Spinal cord (tissue), 10 donors: Measurements from ENCODE around the gene KRT6B. TPM values are rescaled to one million over a fixed set of nuclear protein-coding genes. Genes with fewer than 3 reads are reported as not detected.

Experiments used
- DNase-seq, 6 donors: peaks; one replicate each; pipeline versions ENCODE4 v3.0.0 to v3.0.0-alpha.2; 2013 to 2015; ENCODE audit warnings: low spot score in 6 of 6, low read depth in 4 of 6
- H3K27ac ChIP-seq: one replicate; pipeline ENCODE4 v1.5.1; 2013; ENCODE audit warnings: low read depth, low read length, control low read depth
- H3K27me3 ChIP-seq: one replicate; pipeline ENCODE4 v1.6.1; 2013; ENCODE audit warnings: low read length; ENCODE audit not compliant: control insufficient read depth, insufficient read depth
- H3K36me3 ChIP-seq: one replicate; pipeline ENCODE4 v1.6.1; 2013; ENCODE audit warnings: low read length; ENCODE audit not compliant: control insufficient read depth, insufficient read depth
- H3K4me1 ChIP-seq: one replicate; pipeline ENCODE4 v1.6.1; 2013; ENCODE audit warnings: low read length; ENCODE audit not compliant: control insufficient read depth, insufficient read depth
- H3K4me3 ChIP-seq: one replicate; pipeline ENCODE4 v1.5.1; 2013; ENCODE audit warnings: low read depth, low read length, control low read depth
- H3K9me3 ChIP-seq: one replicate; pipeline ENCODE4 v1.6.1; 2013; ENCODE audit warnings: low read length; ENCODE audit not compliant: control insufficient read depth, insufficient read depth
- WGBS: methylation state at CpG from one replicate; pipeline ENCODE4 v1.1.5; 2013; ENCODE audit warnings: missing lambda C conversion rate; ENCODE audit not compliant: insufficient coverage; 5-methylcytosine and 5-hydroxymethylcytosine counted together
- polyA plus RNA-seq, 2 donors: library from polyadenylated mRNA; unstranded; fragments of 120-200 nt; gene quantifications; one replicate each; pipeline ENCODE4 v1.2.1, GENCODE V29; 2013; ENCODE audit not compliant: insufficient read length in 2 of 2
- total RNA-seq, 2 donors: library from RNA; depleted of rRNA in 1 of 2; stranded (reverse); fragments of 120-200 nt in 1 of 2; fragments of >200 nt in 1 of 2; gene quantifications; one replicate each; pipeline versions ENCODE4 v1.2.3 to v1.2.4, GENCODE V29; 2013 to 2014
- donor health status: healthy.

KRT6B gene
- total and polyA plus RNA-seq, 4 donors, result not detected

DNA sequence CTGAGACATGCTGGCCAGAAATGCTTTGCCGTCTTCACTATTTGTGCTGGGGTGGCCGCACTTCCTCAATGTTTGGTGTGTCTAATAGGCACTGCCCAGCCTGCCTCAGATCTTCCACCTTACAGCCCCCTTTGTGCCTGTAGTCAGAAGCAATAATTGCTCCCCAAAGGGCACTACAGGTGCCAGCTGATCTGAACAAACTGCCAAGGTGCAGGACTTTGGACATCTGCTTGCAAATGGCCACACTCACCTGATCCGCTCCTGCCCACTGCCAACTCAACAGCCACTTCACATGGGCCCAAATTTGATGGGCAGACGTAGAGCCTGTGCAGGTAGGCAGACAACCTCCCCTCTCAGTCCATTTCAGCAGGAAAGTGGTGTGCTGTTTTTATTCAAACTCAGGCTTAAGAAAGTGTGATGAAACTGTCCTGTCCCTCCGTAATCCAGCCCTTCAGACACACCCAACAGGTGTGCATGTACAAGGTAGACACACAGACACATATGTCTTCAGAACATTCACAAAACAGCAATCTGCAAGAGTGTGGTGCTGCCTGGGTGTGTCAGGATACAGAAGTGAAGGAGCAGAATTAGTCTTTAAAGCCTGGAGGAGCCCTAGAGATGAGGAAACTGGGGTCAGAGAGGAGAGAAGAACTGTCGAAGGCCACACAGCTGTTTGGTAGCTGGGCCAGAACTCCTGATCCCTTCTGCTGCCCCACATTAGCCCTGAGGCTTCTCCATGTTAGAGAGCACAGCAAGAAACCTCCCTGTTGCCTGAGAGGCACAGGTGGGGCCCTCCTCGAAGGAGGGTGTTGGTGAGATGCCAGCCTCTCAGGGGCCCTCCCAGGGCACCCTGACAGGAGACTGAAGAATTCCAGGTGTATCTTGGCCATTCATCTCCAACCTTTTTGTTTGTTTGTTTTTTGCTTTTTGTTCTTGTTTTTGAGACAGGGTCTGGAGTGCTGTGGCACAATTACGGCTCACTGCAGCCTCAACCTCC lies 13.3 kb downstream of the KRT6B start:
- DNase-seq, result no peak
- no peaks in the 10 kb centered on the region for H3K27me3 ChIP-seq
- H3K4me1 ChIP-seq, result peaks cover 14% of the 10 kb centered on the region
- no peaks in the 10 kb centered on the region for H3K36me3 ChIP-seq
- no peak overlapping the region for H3K27ac ChIP-seq
- no peak overlapping the region for H3K4me3 ChIP-seq
- no peaks in the 10 kb centered on the region for H3K9me3 ChIP-seq
- 97% methylated on average over 5 of the region's 8 CpGs for WGBS

DNA sequence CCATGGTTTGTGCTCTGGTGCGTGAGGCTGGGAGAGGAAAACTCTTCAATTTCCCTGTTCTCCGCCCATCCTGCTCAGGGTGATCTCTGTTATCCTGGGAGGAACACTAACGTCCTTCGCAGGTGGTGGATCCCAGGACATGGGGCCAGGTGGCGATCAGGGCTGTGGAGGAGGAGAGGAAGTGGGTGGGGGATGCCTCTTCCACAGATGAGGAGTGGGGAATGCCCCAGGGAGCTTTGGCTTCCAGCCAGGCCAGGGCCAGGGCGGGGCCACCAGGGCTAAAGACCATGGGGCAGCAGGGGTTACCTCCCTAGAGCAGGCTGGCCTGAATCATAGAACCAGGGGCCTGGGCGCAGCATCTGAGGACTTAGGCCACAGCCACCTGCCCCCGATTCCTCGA lies 14.4 kb downstream of the KRT6B start:
- no peaks in the 10 kb centered on the region for H3K36me3 ChIP-seq
- peaks cover 14% of the 10 kb centered on the region for H3K4me1 ChIP-seq
- no peaks in the 10 kb centered on the region for H3K27me3 ChIP-seq
- H3K4me3 ChIP-seq, result no peak overlapping the region
- no peaks in the 10 kb centered on the region for H3K9me3 ChIP-seq
- no peak for DNase-seq
- H3K27ac ChIP-seq, result no peak overlapping the region
- 93% methylated on average over 7 of the region's 9 CpGs for WGBS

GRCh38 chr12:52436828-52437474 lies 15.0 kb downstream of the KRT6B start:
- H3K4me1 ChIP-seq, result peaks cover 14% of the 10 kb centered on the region
- H3K27ac ChIP-seq, result no peak overlapping the region
- WGBS, result 69% methylated on average over 5 of the region's 9 CpGs
- DNase-seq, result no peak
- H3K27me3 ChIP-seq, result no peaks in the 10 kb centered on the region
- no peak overlapping the region for H3K4me3 ChIP-seq
- H3K9me3 ChIP-seq, result no peaks in the 10 kb centered on the region
- H3K36me3 ChIP-seq, result no peaks in the 10 kb centered on the region

GRCh38 chr12:52436000-52436827 lies 15.7 kb downstream of the KRT6B start:
- Histone ChIP-seq H3K36me3 (no peaks in the 10 kb centered on the region), H3K4me1 (peaks cover 14% of the 10 kb centered on the region), H3K4me3 (no peak overlapping the region), H3K27me3 (peaks cover under 1% of the 10 kb centered on the region), H3K27ac (no peak overlapping the region), H3K9me3 (no peaks in the 10 kb centered on the region)
- WGBS, result 41% methylated on average over 7 of the region's 9 CpGs
- DNase-seq, result peak in 2 of 6 donors; percentile 15 to 62

- Histone ChIP-seq H3K4me1 (peaks cover 14% of the 10 kb centered on the region), H3K36me3 (no peaks in the 10 kb centered on the region), H3K9me3 (no peaks in the 10 kb centered on the region), H3K4me3 (no peak overlapping the region), H3K27me3 (peaks cover 2% of the 10 kb centered on the region), H3K27ac (no peak overlapping the region)
- DNase-seq, result no peak
- WGBS, result 71% methylated on average over 6 of the region's 6 CpGs
Measured at GRCh38 chr12:52435659-52435999, 16.3 kb downstream of the KRT6B start.

DNA sequence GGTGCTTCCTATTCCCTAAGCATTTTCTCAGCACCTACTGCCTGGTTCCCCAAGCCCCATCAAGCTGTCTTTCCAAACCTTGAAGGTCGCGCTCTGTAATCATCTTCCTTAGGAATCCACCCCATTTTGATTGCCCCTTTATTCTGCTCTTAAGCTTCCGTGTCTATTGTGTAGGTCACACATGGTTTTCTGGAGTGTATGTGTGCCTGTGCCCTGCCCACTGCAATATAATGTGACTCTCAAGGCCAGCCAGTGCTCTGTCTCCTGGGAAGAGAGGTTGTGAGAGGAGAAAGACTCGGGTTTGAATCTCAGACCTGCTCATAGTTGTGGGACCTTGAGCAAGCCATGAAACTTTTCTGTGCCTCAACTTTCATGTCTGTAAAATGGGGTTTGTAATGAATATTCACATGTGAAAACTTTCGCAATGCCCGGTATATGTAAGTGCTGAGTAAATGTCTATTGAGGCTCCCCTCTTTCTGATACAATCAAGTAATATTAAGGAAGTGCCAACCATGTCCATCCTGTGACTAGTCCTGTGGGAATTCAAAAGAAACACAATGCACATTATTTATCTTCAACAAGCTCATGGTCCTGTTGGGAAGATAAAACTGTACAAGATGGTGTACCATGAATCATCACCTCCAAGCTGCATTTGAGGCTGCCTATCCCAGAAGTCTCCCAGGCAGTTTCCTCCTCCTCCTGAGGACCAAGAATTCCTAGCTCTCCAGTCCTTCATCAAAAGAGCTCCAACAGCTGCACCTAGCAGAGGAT lies 17.0 kb downstream of the KRT6B start:
- H3K9me3 ChIP-seq, result no peaks in the 10 kb centered on the region
- peaks cover 14% of the 10 kb centered on the region for H3K4me1 ChIP-seq
- no peak overlapping the region for H3K4me3 ChIP-seq
- H3K27me3 ChIP-seq, result peaks cover 2% of the 10 kb centered on the region
- 90% methylated on average over 1 of the region's 6 CpGs for WGBS
- H3K27ac ChIP-seq, result no peak overlapping the region
- H3K36me3 ChIP-seq, result no peaks in the 10 kb centered on the region
- no peak for DNase-seq

- peak in 2 of 6 donors; percentile 7 to 43 for DNase-seq
- WGBS, result 84% methylated on average over 20 of the region's 20 CpGs
Measured at GRCh38 chr12:52434081-52434733, 17.7 kb downstream of the KRT6B start, which contains the start of gene KRT75. Gene KRT75, minus strand, starts transcription at chr12:52434371. Its CDS starts 67 bp downstream, at chr12:52434304.

GRCh38 chr12:52433501-52434080 lies 18.4 kb downstream of the KRT6B start:
- Histone ChIP-seq H3K4me1 (peaks cover 14% of the 10 kb centered on the region), H3K36me3 (no peaks in the 10 kb centered on the region), H3K4me3 (no peak overlapping the region), H3K9me3 (no peaks in the 10 kb centered on the region), H3K27me3 (peaks cover 2% of the 10 kb centered on the region), H3K27ac (no peak overlapping the region)
- DNase-seq, result no peak
- WGBS, result 97% methylated on average over 12 of the region's 12 CpGs

More at GRCh38 chr12:52434081-52434733, 17.7 kb downstream of the KRT6B start, which contains the start of gene KRT75:
- Histone ChIP-seq H3K36me3 (no peaks in the 10 kb centered on the region), H3K27ac (no peak within 1 kb of the TSS), H3K4me1 (peaks cover 14% of the 10 kb centered on the region), H3K4me3 (no peak within 1 kb of the TSS), H3K9me3 (no peaks in the 10 kb centered on the region), H3K27me3 (peaks cover 2% of the 10 kb centered on the region)
